Neuronal stem cell (in vitro differentiated cells): ENCODE measurements around the gene HPSE2.

Experiments used
- DNase-seq: peaks from one replicate; pipeline ENCODE4 v3.0.0-alpha.2; 2013; ENCODE audit warnings: low spot score
- H2AFZ ChIP-seq: one replicate; pipeline ENCODE4 v1.6.1; 2013; ENCODE audit warnings: mild to moderate bottlenecking, low read length, inconsistent platforms
- H2AK5ac ChIP-seq: 2 replicates; pipeline ENCODE4 v1.6.1; 2013; ENCODE audit warnings: low read depth, mild to moderate bottlenecking, inconsistent platforms, low read length, moderate library complexity, mixed read lengths
- H2BK120ac ChIP-seq: 2 replicates; pipeline ENCODE4 v1.6.1; 2013; ENCODE audit warnings: low read depth, mild to moderate bottlenecking, inconsistent platforms, low read length, moderate library complexity, mixed read lengths
- H2BK12ac ChIP-seq: one replicate; pipeline ENCODE4 v1.6.1; 2013; ENCODE audit warnings: low read length, inconsistent platforms
- H2BK15ac ChIP-seq: 2 replicates; pipeline ENCODE4 v1.6.1; 2013; ENCODE audit warnings: mild to moderate bottlenecking, low read length, inconsistent platforms, mixed read lengths
- H2BK5ac ChIP-seq: one replicate; pipeline ENCODE4 v1.6.1; 2013; ENCODE audit warnings: inconsistent platforms, mild to moderate bottlenecking, low read length, moderate library complexity
- H3K14ac ChIP-seq: one replicate; pipeline ENCODE4 v1.6.1; 2013; ENCODE audit warnings: low read length, inconsistent platforms
- H3K18ac ChIP-seq: 2 replicates; pipeline ENCODE4 v1.6.1; 2013; ENCODE audit warnings: low read length, inconsistent platforms
- H3K23ac ChIP-seq: 2 replicates; pipeline ENCODE4 v1.6.1; 2013; ENCODE audit warnings: low read depth, mild to moderate bottlenecking, mixed read lengths, low read length, inconsistent platforms; ENCODE audit not compliant: poor library complexity
- H3K27ac ChIP-seq: replicated peaks from 3 replicates; pipeline ENCODE4 v1.5.1; 2013; ENCODE audit warnings: low read length, inconsistent platforms
- H3K27me3 ChIP-seq, 3 experiments: 2 replicates each; pipeline ENCODE4 v1.6.1; 2013; ENCODE audit warnings: low read length in 3 of 3, mild to moderate bottlenecking in 2 of 3, inconsistent platforms in 1 of 3, low read depth in 1 of 3, mixed read lengths in 1 of 3, moderate library complexity in 1 of 3; ENCODE audit not compliant: control insufficient read depth in 3 of 3, insufficient read depth in 3 of 3
- H3K36me3 ChIP-seq, 2 donors: replicated peaks in 1 of 2; 2 replicates each; pipeline ENCODE4 v1.6.1; 2013; ENCODE audit warnings: low read length in 2 of 2; ENCODE audit not compliant: control insufficient read depth in 2 of 2, insufficient read depth in 2 of 2
- H3K4ac ChIP-seq: 2 replicates; pipeline ENCODE4 v1.6.1; 2013; ENCODE audit warnings: inconsistent platforms, mild to moderate bottlenecking, low read length, moderate library complexity
- H3K4me1 ChIP-seq, 2 donors: 1 replicate in 1 of 2; 2 replicates in 1 of 2; pipeline ENCODE4 v1.6.1; 2013; ENCODE audit warnings: low read length in 2 of 2, low read depth in 1 of 2; ENCODE audit not compliant: control insufficient read depth in 2 of 2, insufficient read depth in 1 of 2
- H3K4me2 ChIP-seq: one replicate; pipeline ENCODE4 v1.6.1; 2013; ENCODE audit warnings: mild to moderate bottlenecking, low read length, inconsistent platforms; ENCODE audit not compliant: insufficient read depth, poor library complexity, severe bottlenecking
- H3K4me3 ChIP-seq, 2 donors: 2 replicates each; pipeline ENCODE4 v1.5.1; 2013; ENCODE audit warnings: low read length in 2 of 2, mild to moderate bottlenecking in 2 of 2, inconsistent platforms in 1 of 2, moderate library complexity in 1 of 2
- H3K79me1 ChIP-seq: one replicate; pipeline ENCODE4 v1.6.1; 2013; ENCODE audit warnings: low read depth, mild to moderate bottlenecking, inconsistent platforms, low read length, moderate library complexity
- H3K9ac ChIP-seq: one replicate; pipeline ENCODE4 v1.6.1; 2013; ENCODE audit warnings: mild to moderate bottlenecking, low read depth, low read length, inconsistent platforms; ENCODE audit not compliant: poor library complexity
- H3K9me3 ChIP-seq, 2 donors: replicated peaks in 1 of 2; 2 replicates each; pipeline versions ENCODE3 to v1.6.1; 2013; ENCODE audit warnings: low read length in 2 of 2, mild to moderate bottlenecking in 2 of 2, inconsistent platforms in 1 of 2, low read depth in 1 of 2, mixed read lengths in 1 of 2, moderate library complexity in 1 of 2; ENCODE audit not compliant: control insufficient read depth in 2 of 2, insufficient read depth in 1 of 2
- H4K8ac ChIP-seq: one replicate; pipeline ENCODE4 v1.6.1; 2013; ENCODE audit warnings: low read depth, mild to moderate bottlenecking, inconsistent platforms, low read length, moderate library complexity
- H4K91ac ChIP-seq: one replicate; pipeline ENCODE4 v1.6.1; 2013; ENCODE audit warnings: low read length, low read depth, mild to moderate bottlenecking, inconsistent platforms; ENCODE audit not compliant: poor library complexity
- WGBS, 2 donors: extraction: QIAGEN DNeasy Blood & Tissue Kit; methylation state at CpG; one replicate each; pipeline ENCODE4 v1.1.7; 2013; ENCODE audit warnings: missing lambda C conversion rate in 2 of 2, mixed read lengths in 1 of 2; ENCODE audit not compliant: insufficient read length in 2 of 2, insufficient replicate concordance in 1 of 2; ENCODE audit errors: extremely low coverage in 2 of 2; 5-methylcytosine and 5-hydroxymethylcytosine counted together

HPSE2 gene

DNA sequence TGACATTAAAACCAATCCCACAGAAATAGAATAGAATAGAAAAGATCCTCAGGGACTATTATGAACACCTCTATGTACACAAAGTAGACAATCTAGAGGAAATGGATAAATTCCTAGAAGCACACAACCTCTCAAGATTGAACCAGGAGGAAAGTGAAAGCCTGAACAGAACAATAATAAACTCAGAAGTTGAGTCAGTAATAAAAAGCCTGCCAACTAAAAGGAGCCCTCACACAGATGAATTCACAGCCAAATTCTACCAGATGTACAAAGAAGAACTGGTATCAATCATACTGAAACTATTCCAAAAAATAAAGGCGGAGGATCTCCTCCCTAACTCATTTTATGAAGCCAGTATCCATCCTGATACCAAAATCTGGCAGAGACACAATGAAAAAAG, 568.6 kb downstream of the HPSE2 start:
- Histone ChIP-seq H2AFZ (no peak overlapping the region), H3K23ac (no peak overlapping the region), H4K91ac (no peak overlapping the region), H3K27ac (no peak overlapping the region), H2BK15ac (no peak overlapping the region), H3K36me3 (peaks cover 0 to 2% of the 10 kb centered on the region in 2 donors), H2BK12ac (no peak overlapping the region), H3K27me3 (no peaks in the 10 kb centered on the region), H4K8ac (no peak overlapping the region), H3K9me3 (peaks cover 0 to 11% of the 10 kb centered on the region in 2 donors), H3K4me1 (no peaks in the 10 kb centered on the region), H3K79me1 (no peaks in the 10 kb centered on the region), H3K18ac (no peak overlapping the region), H3K4me3 (no peak overlapping the region), H2BK5ac (no peak overlapping the region), H3K9ac (no peak overlapping the region), H2BK120ac (no peak overlapping the region), H3K14ac (no peak overlapping the region), H2AK5ac (no peak overlapping the region), H3K4ac (no peak overlapping the region), H3K4me2 (no peak overlapping the region)
- no CpG with 5 or more reads among the region's 1 CpG for WGBS, 2 donors
- DNase-seq, result no peak

DNA sequence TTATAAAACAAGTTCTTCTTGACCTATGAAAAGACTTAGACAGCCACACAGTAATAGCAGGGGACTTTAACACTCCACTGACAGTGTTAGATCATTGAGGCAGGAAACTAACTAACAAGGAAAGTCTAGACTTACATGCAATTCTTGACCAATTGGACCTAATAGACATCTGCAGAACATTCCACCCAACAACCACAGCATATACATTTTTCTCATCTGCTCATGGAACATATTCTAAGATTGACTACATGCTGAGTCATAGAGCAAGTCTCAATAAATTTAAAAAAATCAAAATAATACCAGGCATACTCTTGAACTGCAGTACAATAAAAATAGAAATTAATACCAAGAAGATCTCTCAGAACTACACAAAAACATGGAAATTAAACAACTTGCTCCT, 569.4 kb downstream of the HPSE2 start:
- no peak overlapping the region for H3K4me3 ChIP-seq

GRCh38 chr10:98664329-98665042, 571.2 kb downstream of the HPSE2 start:
- H2BK5ac ChIP-seq, result no peak overlapping the region
- peaks cover 0 to 2% of the 10 kb centered on the region in 2 donors for H3K36me3 ChIP-seq
- H2AK5ac ChIP-seq, result no peak overlapping the region
- H3K4me1 ChIP-seq, result no peaks in the 10 kb centered on the region
- H2BK15ac ChIP-seq, result peak overlapping the region; percentile 14
- H4K91ac ChIP-seq, result peak overlapping the region; percentile 7
- WGBS, 2 donors, result no CpG with 5 or more reads among the region's 13 CpGs
- peak overlapping the region; percentile 5 for H2BK120ac ChIP-seq
- peak overlapping the region; percentile 72 for H3K18ac ChIP-seq
- H3K27me3 ChIP-seq, result no peaks in the 10 kb centered on the region
- no peaks in the 10 kb centered on the region for H3K79me1 ChIP-seq
- no peak overlapping the region for H4K8ac ChIP-seq
- H2AFZ ChIP-seq, result no peak overlapping the region
- no peak for DNase-seq
- no peak overlapping the region for H3K9ac ChIP-seq
- H3K9me3 ChIP-seq, result peaks cover 0 to 11% of the 10 kb centered on the region in 2 donors
- no peak overlapping the region for H3K27ac ChIP-seq
- no peak overlapping the region for H3K14ac ChIP-seq
- H3K4me2 ChIP-seq, result no peak overlapping the region
- no peak overlapping the region for H3K4me3 ChIP-seq
- H3K23ac ChIP-seq, result no peak overlapping the region
- no peak overlapping the region for H2BK12ac ChIP-seq
- no peak overlapping the region for H3K4ac ChIP-seq

More for the DNA sequence above, 569.4 kb downstream of the HPSE2 start:
- Histone ChIP-seq H3K27ac (no peak overlapping the region), H3K14ac (no peak overlapping the region), H3K4me2 (no peak overlapping the region), H4K91ac (no peak overlapping the region), H3K9me3 (peaks cover 0 to 11% of the 10 kb centered on the region in 2 donors), H2BK120ac (no peak overlapping the region), H2BK5ac (no peak overlapping the region), H2BK12ac (no peak overlapping the region), H2AFZ (no peak overlapping the region), H4K8ac (no peak overlapping the region), H3K79me1 (no peaks in the 10 kb centered on the region), H3K9ac (no peak overlapping the region), H3K27me3 (no peaks in the 10 kb centered on the region), H3K4me1 (no peaks in the 10 kb centered on the region), H3K18ac (no peak overlapping the region), H3K4ac (no peak overlapping the region), H2BK15ac (no peak overlapping the region), H3K23ac (no peak overlapping the region), H3K36me3 (peaks cover 0 to 2% of the 10 kb centered on the region in 2 donors), H2AK5ac (no peak overlapping the region)
- DNase-seq, result no peak

DNA sequence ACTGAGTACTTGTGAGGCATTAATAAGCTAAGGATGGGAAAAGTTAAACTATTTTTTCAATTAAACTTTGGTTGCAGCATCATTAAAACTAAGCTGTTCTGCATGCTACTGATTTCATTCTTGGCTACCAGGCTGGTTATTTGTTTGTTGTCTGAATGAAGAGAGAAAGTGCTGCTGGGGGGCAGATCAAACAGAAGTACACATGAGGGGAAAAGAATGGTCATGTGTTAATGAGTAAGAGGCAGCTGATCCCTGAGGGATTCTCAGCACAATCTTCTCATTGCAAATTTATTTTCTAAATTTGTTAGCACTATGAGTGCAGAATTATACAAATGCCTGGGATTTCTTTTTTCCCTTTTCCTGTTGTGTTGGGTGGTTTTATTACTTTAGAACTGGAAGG, 575.7 kb downstream of the HPSE2 start:
- H2BK120ac ChIP-seq, result no peak overlapping the region
- H3K27ac ChIP-seq, result no peak overlapping the region
- H3K4me2 ChIP-seq, result no peak overlapping the region
- H3K4ac ChIP-seq, result no peak overlapping the region
- no peak for DNase-seq
- H2BK5ac ChIP-seq, result no peak overlapping the region
- no peaks in the 10 kb centered on the region for H3K79me1 ChIP-seq
- peaks cover 0 to 2% of the 10 kb centered on the region in 2 donors for H3K36me3 ChIP-seq
- peaks cover 0 to 11% of the 10 kb centered on the region in 2 donors for H3K9me3 ChIP-seq
- H2AFZ ChIP-seq, result no peak overlapping the region
- H2BK12ac ChIP-seq, result no peak overlapping the region
- no peak overlapping the region for H3K9ac ChIP-seq
- no peak overlapping the region for H2AK5ac ChIP-seq
- H2BK15ac ChIP-seq, result no peak overlapping the region
- H3K14ac ChIP-seq, result no peak overlapping the region
- H4K8ac ChIP-seq, result no peak overlapping the region
- H4K91ac ChIP-seq, result no peak overlapping the region
- no peaks in the 10 kb centered on the region for H3K27me3 ChIP-seq
- no peak overlapping the region for H3K23ac ChIP-seq
- no peak overlapping the region for H3K4me3 ChIP-seq
- no peak overlapping the region for H3K18ac ChIP-seq
- no peaks in the 10 kb centered on the region for H3K4me1 ChIP-seq
